Naive thymus-derived CD8-positive, alpha-beta T cell (primary cell): ENCODE results near the gene ZNF764. TPM values are rescaled to one million over a fixed set of nuclear protein-coding genes. Genes with fewer than 3 reads are reported as not detected.
"Not testable (repeated sequence)": the region's sequence is repeated elsewhere in the genome, so short reads cannot be mapped to it uniquely, and the experiment has no call there.

ENCODE experiments used
- ATAC-seq, 2 donors: fragments of 150-1000 bp; cut with Tn5 transposase in 1 of 2; sonication (Bioruptor Pico), chemical (Tn5 transposase) in 1 of 2; 1 replicate in 1 of 2; 2 replicates in 1 of 2; pipeline ENCODE4 v1.10.0; 2021; ENCODE audit warnings: mild to moderate bottlenecking in 2 of 2, moderate library complexity in 2 of 2
- POLR2A ChIA-PET: fragments of 350-600 bp; sonication (Branson Sonifier 250); formaldehyde crosslinking; loops from one replicate; lab custom pipeline; 2021; ENCODE audit warnings: antibody characterized with exemption; lab: Charles Lee
- DNase-seq, 10 donors: peaks; one replicate each; pipeline versions ENCODE4 v3.0.0 to v3.0.0-alpha.2; 2020 to 2022
- H3K27ac Mint-ChIP-seq, 10 donors: one replicate each; pipeline ENCODE4 v1.8.0; 2020 to 2022; ENCODE audit warnings: mild to moderate bottlenecking in 10 of 10, mixed read lengths in 10 of 10, moderate library complexity in 4 of 10, inconsistent platforms in 1 of 10
- H3K27me3 Mint-ChIP-seq, 5 donors: one replicate each; pipeline ENCODE4 v1.8.0; 2021 to 2022; ENCODE audit warnings: mixed read lengths in 5 of 5
- H3K36me3 Mint-ChIP-seq, 3 donors: one replicate each; pipeline ENCODE4 v1.8.0; 2020 to 2022; ENCODE audit warnings: mixed read lengths in 3 of 3, mild to moderate bottlenecking in 2 of 3, inconsistent platforms in 1 of 3
- H3K4me1 Mint-ChIP-seq, 4 donors: one replicate each; pipeline ENCODE4 v1.8.0; 2021 to 2022; ENCODE audit warnings: mixed read lengths in 4 of 4
- H3K4me3 Mint-ChIP-seq, 10 donors: one replicate each; pipeline ENCODE4 v1.8.0; 2020 to 2022; ENCODE audit warnings: mild to moderate bottlenecking in 10 of 10, mixed read lengths in 10 of 10, moderate library complexity in 6 of 10, inconsistent platforms in 1 of 10
- H3K9me3 Mint-ChIP-seq, 9 donors: one replicate each; pipeline ENCODE4 v1.8.0; 2020 to 2022; ENCODE audit warnings: mixed read lengths in 9 of 9, mild to moderate bottlenecking in 3 of 9, inconsistent platforms in 1 of 9, moderate library complexity in 1 of 9
- polyA plus RNA-seq, 3 donors: library from polyadenylated mRNA; unstranded; fragments of 300-500 nt; fragmentation: Illumina TruSeq; gene quantifications; one replicate each; pipeline ENCODE4 v1.2.3, GENCODE V29; 2021
- total RNA-seq, 8 experiments: library from RNA in 2 of 8; stranded (reverse) in 2 of 8; gene quantifications; one replicate each; pipeline ENCODE4 v1.2.3 and lab custom pipeline; 2021 to 2026

Gene ZNF764
- total and polyA plus RNA-seq, 5 experiments from 2014 or later = 3.6 to 19.3 (median 6.5) TPM

- POLR2A ChIA-PET = interaction anchor here (0.5 to 2.1 kb wide), 6 partner anchors 11 to 78 kb away, joined by 3 to 15 read pairs (median 4); partner anchors contain the start of genes ZNF747 and ZNF764
- H3K27ac Mint-ChIP-seq = peak overlapping the region in 4 of 10 donors; percentile 24 to 65 (median 46)
- H3K4me1 Mint-ChIP-seq = peaks cover 15 to 35% (median 27%) of the 10 kb centered on the region in 4 donors
- no peak for ATAC-seq
- peak overlapping the region in 4 of 10 donors; percentile 33 to 58 (median 44) for H3K4me3 Mint-ChIP-seq
- peaks cover 0 to 35% (median 3%) of the 10 kb centered on the region in 3 donors for H3K36me3 Mint-ChIP-seq
- H3K9me3 Mint-ChIP-seq = no peaks in the 10 kb centered on the region
- no peaks in the 10 kb centered on the region for H3K27me3 Mint-ChIP-seq
- no peak for DNase-seq
These were observed 34.2 kb downstream of the ZNF764 start for GRCh38 chr16:30523768-30524574.

- not testable (repeated sequence) for H3K4me3 Mint-ChIP-seq, ATAC-seq, DNase-seq, H3K27me3 Mint-ChIP-seq, H3K9me3 Mint-ChIP-seq
- Mint-ChIP-seq H3K27ac (peak overlapping the region in 5 of 10 donors; percentile 9 to 74 (median 33)), H3K4me1 (peaks cover 19 to 36% (median 29%) of the 10 kb centered on the region in 4 donors), H3K36me3 (peaks cover 0 to 46% (median 10%) of the 10 kb centered on the region in 3 donors)
- POLR2A ChIA-PET = interaction anchor here (0.5 to 1.6 kb wide), 4 partner anchors 11 to 91 kb away, joined by 3 to 6 read pairs (median 4); partner anchors contain the start of gene ZNF747
These were observed 35.3 kb downstream of the ZNF764 start for GRCh38 chr16:30522702-30523463.

DNA sequence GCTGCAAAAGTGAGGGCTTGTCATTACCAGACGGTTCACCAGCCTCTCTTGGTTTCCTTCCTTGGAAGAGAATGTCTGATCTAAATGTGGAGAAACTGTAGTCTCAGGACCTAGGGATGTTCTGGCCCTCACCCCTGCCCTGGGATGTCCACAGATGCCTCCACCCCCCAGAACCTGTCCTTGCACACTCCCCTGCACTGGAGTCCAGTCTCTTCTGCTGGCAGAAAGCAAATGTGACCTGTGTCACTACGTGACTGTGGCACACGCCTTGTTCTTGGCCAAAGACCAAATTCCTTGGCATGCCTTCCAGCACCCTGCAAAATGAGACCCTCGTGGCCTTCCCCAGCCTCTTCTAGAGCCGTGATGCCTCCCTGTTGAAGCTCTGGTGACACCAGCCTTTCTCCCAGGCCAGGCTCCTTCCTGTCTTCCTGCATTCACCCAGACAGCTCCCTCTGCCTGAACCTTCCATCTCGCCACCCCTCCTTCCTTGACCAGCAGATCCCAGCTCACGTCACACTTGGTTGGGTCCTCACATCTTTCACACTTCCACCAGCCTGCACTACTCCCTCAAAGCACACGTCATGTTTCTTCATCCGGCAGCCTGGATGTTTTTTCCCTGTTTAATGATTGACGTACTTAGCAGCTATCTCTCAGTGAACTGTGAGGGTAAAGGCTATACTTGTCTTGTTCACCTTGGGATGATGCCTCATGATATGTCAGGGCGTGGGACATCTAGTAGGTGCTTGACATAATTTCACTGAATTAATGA lies 36.1 kb downstream of the ZNF764 start:
- H3K4me1 Mint-ChIP-seq = peaks cover 15 to 36% (median 23%) of the 10 kb centered on the region in 4 donors
- DNase-seq (peak in 1 of 10 donors; percentile 56), ATAC-seq (no peak)
- peaks cover 0 to 54% (median 14%) of the 10 kb centered on the region in 3 donors for H3K36me3 Mint-ChIP-seq
- no peak overlapping the region for H3K4me3 Mint-ChIP-seq
- peak overlapping the region in 9 of 10 donors; percentile 15 to 87 (median 47) for H3K27ac Mint-ChIP-seq
- no peaks in the 10 kb centered on the region for H3K9me3 Mint-ChIP-seq
- POLR2A ChIA-PET = interaction anchor here (0.8 to 1.6 kb wide), 3 partner anchors 12 to 65 kb away, joined by 3 to 6 read pairs (median 4); partner anchors contain the start of gene ZNF747
- H3K27me3 Mint-ChIP-seq = no peaks in the 10 kb centered on the region

DNA sequence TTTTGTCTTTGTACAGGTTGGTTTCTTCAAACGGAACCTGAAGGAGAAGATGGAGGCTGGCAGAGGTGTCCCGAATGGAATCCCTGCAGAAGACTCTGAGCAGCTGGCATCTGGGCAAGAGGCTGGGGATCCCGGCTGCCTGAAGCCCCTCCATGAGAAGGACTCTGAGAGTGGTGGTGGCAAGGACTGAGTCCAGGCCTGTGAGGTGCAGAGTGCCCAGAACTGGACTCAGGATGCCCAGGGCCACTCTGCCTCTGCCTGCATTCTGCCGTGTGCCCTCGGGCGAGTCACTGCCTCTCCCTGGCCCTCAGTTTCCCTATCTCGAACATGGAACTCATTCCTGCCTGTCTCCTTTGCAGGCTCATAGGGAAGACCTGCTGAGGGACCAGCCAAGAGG lies 36.7 kb downstream of the ZNF764 start:
- Mint-ChIP-seq H3K27ac (peak overlapping the region in 5 of 10 donors; percentile 17 to 87 (median 49)), H3K4me1 (peaks cover 17 to 38% (median 25%) of the 10 kb centered on the region in 4 donors), H3K9me3 (no peaks in the 10 kb centered on the region), H3K36me3 (peaks cover 0 to 60% (median 16%) of the 10 kb centered on the region in 3 donors), H3K4me3 (no peak overlapping the region), H3K27me3 (no peaks in the 10 kb centered on the region)
- ATAC-seq (no peak), DNase-seq (peak in 1 of 10 donors; percentile 21)
- POLR2A ChIA-PET = interaction anchor here (1.6 kb wide), 1 partner anchor 12 kb away, joined by 6 read pairs; no protein-coding TSS in a partner anchor

DNA sequence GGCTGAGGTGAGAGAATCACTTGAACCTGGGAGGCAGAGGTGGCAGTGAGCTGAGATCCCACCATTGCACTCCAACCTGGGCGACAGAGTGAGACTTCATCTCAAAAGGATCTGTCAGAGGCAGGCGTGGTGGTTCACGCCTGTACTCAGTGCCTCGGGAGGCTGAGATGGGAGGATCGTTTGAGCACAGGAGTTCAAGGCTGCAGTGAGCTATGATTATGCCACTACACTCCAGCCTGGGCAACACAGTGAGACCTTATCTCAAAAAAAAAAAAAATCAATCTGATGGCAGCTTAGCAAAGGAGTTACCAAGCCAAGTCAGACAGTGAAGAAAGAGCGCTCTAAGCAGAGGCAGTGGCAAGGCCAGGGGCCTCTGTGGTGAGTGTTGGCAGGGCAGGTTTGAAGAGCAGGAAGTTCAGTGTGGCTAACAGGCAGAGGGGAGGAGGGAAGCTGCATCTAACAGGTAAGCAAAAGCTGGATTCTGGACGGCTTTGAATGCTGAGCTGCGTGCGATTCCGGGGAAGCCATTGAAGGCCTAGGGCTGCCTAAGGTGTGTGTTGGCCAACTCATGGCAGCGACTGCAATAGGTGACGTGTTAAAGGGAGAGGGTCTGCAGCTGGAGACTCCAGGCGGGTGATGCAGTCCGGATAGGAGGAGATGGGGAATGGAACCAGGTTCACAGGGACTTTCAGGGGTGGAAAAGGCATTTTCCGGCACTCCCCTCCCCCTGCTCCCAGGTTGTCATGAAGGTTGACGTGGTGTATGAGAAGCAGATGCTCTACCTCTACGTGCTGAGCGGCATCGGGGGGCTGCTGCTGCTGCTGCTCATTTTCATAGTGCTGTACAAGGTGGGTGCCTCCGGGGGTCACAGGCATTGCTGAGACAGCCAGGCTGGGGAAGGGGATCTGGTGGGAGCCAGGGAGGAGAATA lies 38.8 kb downstream of the ZNF764 start:
- H3K9me3 Mint-ChIP-seq = no peaks in the 10 kb centered on the region
- ATAC-seq (peak; percentile 63 to 91), DNase-seq (peak in 4 of 10 donors; percentile 25 to 50 (median 43))
- H3K36me3 Mint-ChIP-seq = peaks cover 0 to 81% (median 22%) of the 10 kb centered on the region in 3 donors
- H3K4me3 Mint-ChIP-seq = peak overlapping the region in 7 of 10 donors; percentile 4 to 59 (median 24)
- H3K27ac Mint-ChIP-seq = peak overlapping the region; percentile 45 to 92 (median 84)
- peaks cover 16 to 35% (median 27%) of the 10 kb centered on the region in 4 donors for H3K4me1 Mint-ChIP-seq
- POLR2A ChIA-PET = interaction anchor here (0.6 to 1.4 kb wide), 6 partner anchors 15 to 138 kb away, joined by 3 to 10 read pairs (median 3); partner anchors contain the start of gene ZNF747
- H3K27me3 Mint-ChIP-seq = no peaks in the 10 kb centered on the region

- Mint-ChIP-seq H3K27me3 (no peaks in the 10 kb centered on the region), H3K4me3 (peak overlapping the region in 4 of 10 donors; percentile 1 to 59 (median 28)), H3K4me1 (peaks cover 16 to 35% (median 26%) of the 10 kb centered on the region in 4 donors), H3K36me3 (peaks cover 0 to 89% (median 22%) of the 10 kb centered on the region in 3 donors), H3K27ac (peak overlapping the region; percentile 8 to 92 (median 66)), H3K9me3 (no peaks in the 10 kb centered on the region)
- POLR2A ChIA-PET = interaction anchor here (0.6 to 1.9 kb wide), 7 partner anchors 11 to 137 kb away, joined by 3 to 10 read pairs (median 3); partner anchors contain the start of gene ZNF747
- peak in 1 of 10 donors; percentile 32 for DNase-seq
- ATAC-seq = no peak
These were observed 39.6 kb downstream of the ZNF764 start for GRCh38 chr16:30518552-30518951.

- Mint-ChIP-seq H3K27ac (peak overlapping the region in 8 of 10 donors; percentile 19 to 93 (median 62)), H3K4me3 (no peak overlapping the region), H3K4me1 (peaks cover 16 to 37% (median 26%) of the 10 kb centered on the region in 4 donors), H3K9me3 (no peaks in the 10 kb centered on the region), H3K36me3 (peaks cover 0 to 99% (median 38%) of the 10 kb centered on the region in 3 donors), H3K27me3 (no peaks in the 10 kb centered on the region)
- POLR2A ChIA-PET = interaction anchor here (0.7 kb wide), 1 partner anchor 208 kb away, joined by 4 read pairs; no protein-coding TSS in a partner anchor
- ATAC-seq = no peak
- peak in 1 of 10 donors; percentile 34 for DNase-seq
These were observed 42.9 kb downstream of the ZNF764 start for GRCh38 chr16:30515275-30515674.

GRCh38 chr16:30511509-30511908 lies 46.7 kb downstream of the ZNF764 start:
- H3K36me3 Mint-ChIP-seq = peaks cover 0 to 98% (median 27%) of the 10 kb centered on the region in 3 donors
- peaks cover under 1 to 12% (median 9%) of the 10 kb centered on the region in 4 donors for H3K4me1 Mint-ChIP-seq

GRCh38 chr16:30510376-30510938 lies 47.7 kb downstream of the ZNF764 start:
- Mint-ChIP-seq H3K36me3 (peaks cover 0 to 98% (median 24%) of the 10 kb centered on the region in 3 donors), H3K9me3 (no peaks in the 10 kb centered on the region), H3K4me3 (no peak overlapping the region), H3K27me3 (no peaks in the 10 kb centered on the region), H3K4me1 (peaks cover 0 to 9% (median 5%) of the 10 kb centered on the region in 4 donors), H3K27ac (peak overlapping the region; percentile 38 to 85 (median 60))
- DNase-seq (no peak), ATAC-seq (no peak)
- POLR2A ChIA-PET = interaction anchor here (1.6 kb wide), 1 partner anchor 12 kb away, joined by 6 read pairs; no protein-coding TSS in a partner anchor

More at GRCh38 chr16:30511509-30511908, 46.7 kb downstream of the ZNF764 start:
- Mint-ChIP-seq H3K4me3 (no peak overlapping the region), H3K9me3 (no peaks in the 10 kb centered on the region), H3K27me3 (no peaks in the 10 kb centered on the region), H3K27ac (peak overlapping the region in 8 of 10 donors; percentile 11 to 89 (median 66))
- no peak for ATAC-seq
- DNase-seq = peak in 1 of 10 donors; percentile 35
- POLR2A ChIA-PET = interaction anchor here (0.6 to 1.3 kb wide), 5 partner anchors 15 to 326 kb away, joined by 3 to 4 read pairs (median 3); partner anchors contain the start of gene DCTPP1
